ENCODE results near the gene SLC12A7.

Gene SLC12A7

DNA sequence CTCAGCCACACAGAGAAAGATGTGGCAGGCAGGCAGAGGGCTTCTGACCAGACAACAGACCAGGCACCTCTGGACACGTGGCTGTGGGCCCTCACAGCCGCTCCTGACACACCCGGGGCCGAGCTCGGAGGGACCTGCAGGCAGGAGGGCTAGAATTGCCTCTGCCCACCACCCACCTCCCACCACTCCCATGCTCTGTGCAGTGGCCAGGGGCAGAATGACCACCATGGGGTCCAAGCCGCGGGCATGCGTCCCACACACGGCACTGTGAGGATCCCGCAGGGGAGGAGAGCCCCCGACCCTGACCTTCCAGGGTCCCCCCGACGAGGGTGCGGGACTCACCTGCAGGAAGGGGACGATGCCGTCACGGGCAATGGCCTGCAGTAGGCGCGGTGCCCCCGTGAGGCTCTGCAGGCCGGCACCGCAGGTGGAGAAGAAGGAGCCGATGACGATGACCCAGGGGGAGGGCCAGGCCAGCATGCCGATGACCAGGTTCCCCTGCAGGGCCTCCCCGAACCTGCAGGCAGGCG is 34.3 kb downstream of the SLC12A7 start:
- DNase-seq (ENCODE audit: low read depth), result no peak

DNA sequence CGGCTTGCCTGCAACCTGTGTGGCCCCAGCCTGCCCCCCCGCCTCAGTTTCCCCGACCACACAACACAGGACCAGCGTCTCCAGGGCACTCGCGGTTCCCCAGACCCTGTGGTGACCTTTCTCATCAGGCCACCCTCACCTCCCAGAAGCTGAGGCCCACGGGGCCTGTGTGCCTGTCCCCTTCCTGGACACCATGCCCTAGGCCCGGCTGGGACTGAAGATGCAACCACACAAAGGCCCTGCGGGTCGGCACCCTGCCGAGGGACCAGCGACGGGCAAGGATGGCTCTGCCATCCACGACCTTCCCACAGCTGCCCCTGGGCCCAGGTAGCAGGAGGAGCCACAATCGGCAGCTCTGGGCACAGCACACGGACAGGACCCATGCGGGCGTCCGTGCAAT is 34.8 kb downstream of the SLC12A7 start:
- no peak for DNase-seq (ENCODE audit: low read depth)

- DNase-seq (ENCODE audit: low read depth), result no peak
These were observed 35.5 kb downstream of the SLC12A7 start for GRCh38 chr5:1076406-1076805.

- DNase-seq (ENCODE audit: low read depth), result no peak
These were observed 35.9 kb downstream of the SLC12A7 start for GRCh38 chr5:1075931-1076330.

- no peak for DNase-seq (ENCODE audit: low read depth)
These were observed 36.3 kb downstream of the SLC12A7 start for GRCh38 chr5:1075555-1075881.

GRCh38 chr5:1074816-1075554 is 36.9 kb downstream of the SLC12A7 start:
- DNase-seq (ENCODE audit: low read depth), result no peak

DNA sequence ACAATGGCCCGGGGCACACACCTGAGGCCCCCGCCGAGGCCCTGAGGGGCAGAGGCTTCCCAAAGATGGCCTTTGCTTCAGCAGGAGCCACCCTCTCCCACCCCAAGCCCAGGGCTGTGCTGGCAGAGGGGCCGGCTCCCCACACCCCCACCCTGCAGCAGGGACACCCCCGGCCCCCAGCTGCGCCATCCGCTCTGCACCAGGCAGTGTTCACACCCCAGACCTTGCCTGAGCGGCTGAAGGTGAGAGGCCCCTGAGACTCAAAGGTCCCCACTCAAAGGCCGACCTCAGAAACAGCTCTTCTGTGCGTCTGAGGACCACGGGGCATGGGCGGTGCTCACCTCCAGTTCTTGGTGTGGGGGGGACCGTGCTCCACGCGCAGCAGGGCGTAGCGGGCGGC is 37.6 kb downstream of the SLC12A7 start:
- no peak for DNase-seq (ENCODE audit: low read depth)

DNA sequence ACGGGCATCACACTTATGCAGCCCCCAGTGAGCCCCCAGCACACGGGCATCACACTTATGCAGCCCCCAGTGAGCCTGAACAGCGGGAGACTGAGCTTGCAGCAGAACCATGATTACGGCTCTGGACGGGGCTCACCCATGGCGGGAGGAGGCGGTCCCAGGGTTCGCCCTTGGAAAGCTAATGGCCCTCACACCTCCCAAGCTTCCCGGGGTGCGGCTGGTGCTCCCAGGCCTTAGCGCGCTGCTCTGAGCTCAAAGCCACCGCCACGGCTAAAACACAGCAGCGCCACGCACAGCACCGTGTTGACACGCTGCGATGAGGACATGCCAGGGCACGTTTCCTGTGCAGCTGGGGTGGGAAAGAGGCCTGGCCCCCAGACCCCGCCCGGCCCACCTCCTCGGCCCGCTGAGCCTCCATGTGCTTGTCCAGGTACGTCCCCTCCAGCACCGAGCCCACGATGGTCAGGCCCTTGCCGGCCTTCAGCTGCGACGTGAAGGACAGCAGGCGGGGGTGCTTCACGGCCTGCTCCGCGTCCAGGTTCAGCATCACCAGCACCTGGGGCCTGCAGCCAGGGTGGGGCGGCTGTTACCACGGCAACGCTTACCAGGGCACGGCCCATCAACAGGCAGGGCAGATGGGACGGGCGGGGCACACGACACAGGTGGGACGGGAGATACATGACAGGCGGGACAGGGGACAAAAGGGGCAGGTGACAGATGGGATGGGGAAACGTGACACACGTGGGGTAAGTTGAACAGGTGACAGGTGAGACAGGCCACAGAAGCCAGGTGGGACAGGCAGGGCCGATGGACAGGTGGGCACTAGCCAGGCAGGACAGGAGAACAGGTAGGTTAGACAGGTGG is 38.4 kb downstream of the SLC12A7 start:
- DNase-seq (ENCODE audit: low read depth), result no peak

DNA sequence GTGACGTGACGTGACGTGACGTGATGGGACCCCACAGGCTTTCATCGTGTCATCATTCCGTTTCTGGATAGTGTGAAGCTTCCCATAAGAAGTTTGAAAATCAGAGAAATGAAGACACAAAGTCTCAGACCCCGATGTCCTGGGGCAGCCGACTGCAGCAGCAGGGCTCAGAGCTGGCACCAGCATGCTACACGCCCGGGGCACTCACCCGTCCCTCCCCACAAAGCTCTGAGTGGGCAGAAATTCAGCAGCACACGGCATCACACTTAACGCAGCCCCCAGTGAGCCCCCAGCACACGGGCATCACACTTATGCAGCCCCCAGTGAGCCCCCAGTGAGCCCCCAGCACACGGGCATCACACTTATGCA is 42.2 kb downstream of the SLC12A7 start:
- no peak for DNase-seq (ENCODE audit: low read depth)

DNA sequence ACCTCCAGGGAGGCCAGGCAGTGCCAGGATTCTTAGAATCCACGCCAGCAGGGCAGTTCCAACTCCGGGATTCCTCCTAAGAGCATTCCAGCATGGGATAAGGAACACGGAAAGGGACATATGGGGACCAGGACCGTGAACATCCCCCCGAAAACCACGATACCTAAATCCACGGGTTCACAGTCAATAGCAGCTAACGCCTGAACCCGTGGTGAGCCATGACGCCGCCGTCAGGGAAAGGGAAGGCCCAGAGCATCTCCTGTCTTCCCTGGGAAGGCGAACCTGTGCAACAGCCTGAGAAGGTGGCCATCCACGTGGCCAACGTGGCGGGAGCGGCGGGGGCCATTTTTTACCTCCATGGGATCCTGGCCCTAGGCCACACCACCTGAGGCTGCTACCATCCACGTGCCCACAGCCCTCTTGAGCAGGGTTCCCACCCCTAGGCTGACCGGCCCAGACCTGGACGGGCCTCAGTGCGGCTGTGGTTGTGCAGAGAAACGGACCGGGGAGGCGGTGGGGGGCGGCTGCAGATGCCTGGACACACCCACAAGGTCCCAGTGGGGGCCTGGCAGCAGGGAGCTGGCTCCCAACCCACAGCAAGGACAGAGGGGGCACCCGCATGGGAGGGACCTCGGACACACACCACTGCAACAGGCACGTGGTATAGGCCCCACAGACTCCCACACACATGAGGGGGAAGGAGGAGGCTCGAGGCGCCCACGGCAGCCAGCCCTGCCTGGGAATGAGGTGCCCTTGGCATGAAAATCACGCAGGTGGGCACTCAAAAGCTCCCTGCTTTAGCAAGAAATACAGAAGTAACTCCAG is 42.8 kb downstream of the SLC12A7 start:
- no peak for DNase-seq (ENCODE audit: low read depth)

DNA sequence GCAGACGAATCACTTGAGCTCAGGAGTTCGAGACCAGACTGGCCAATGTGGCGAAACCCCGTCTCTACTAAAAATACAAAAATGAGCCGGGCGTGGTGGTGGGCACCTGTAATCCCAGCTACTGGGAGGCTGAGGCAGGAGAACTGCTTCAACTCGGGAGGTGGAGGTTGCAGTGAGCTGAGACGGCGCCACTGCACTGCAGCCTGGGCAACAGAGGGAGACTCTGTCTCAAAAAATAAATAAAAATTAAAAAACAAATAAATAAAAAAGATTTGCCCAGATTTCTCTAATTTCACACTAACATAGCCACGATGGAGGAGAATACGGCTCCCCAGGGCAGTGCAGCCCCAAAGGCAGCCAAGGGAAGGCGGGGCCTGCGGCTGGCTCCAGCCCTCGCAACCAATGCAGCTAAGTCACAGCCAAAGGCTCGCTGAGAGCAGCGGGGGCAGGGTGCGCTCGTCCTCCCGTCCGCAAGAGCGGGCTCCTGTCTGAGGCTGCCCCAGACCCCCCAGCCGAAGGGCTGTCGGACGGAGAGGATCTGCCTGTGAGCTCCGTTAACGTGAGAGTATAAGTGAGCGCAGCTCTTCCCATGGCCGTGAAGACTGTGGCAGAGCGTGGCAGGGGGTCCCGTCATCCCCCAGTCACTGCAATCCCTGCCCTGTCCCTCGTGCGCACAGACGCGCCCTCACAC is 43.5 kb downstream of the SLC12A7 start:
- no peak for DNase-seq (ENCODE audit: low read depth)

- no peak for DNase-seq (ENCODE audit: low read depth)
These were observed 44.4 kb downstream of the SLC12A7 start for GRCh38 chr5:1067141-1068121.

DNA sequence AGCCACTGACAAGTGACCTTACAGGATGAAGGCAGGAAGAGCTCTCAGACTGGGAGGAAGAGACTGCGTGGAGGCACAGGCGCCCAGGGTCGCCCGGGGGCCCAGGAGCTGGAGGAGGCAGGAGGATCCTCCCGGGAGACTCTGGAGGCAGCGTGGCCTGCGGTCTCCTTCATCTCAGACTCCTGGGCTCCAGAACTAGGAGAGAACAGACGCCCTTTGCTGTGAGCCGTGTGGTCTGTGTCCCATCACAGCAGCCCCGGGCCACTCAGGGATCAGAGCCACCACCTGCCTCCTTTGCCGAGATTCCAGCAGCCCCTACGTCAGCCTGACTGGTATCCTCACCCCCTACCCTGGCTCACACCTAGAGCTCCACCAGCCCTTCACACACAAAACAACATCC is 45.2 kb downstream of the SLC12A7 start:
- no peak for DNase-seq (ENCODE audit: low read depth)

DNA sequence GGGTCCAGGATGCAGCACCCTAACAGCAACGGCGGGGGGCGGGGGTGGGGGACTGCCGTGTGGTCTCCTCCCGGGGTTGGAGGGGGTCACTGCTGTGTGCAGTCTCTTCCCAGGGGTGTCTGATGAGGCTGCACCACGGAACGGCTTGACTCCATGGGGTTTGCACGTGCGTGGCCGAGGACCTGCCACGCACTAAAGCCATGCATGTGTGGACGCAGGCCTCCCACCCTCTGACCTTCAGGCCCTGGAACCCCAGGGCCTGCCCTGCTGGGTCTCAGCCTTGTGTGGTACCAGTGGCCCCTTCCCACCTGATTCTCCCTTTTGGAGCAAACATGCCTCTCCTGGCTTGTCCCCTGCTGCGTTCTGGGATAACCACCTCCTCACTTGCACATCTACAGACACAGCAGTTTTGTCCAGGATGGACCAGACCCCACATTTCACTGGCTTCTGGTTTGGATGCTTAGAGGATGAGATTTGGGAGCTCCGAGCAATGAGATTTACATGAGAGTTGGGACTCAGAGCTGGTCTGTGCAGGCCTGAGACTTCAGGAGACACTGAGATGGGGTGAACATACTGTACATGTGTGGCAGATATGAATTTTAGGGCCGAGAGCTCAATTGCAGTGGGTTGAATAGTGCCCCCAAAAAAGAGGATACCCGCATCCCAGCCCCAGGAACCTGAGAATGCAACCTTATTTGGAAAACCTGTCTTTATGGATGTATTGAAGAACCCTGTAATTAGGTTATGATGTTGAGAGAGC is 45.8 kb downstream of the SLC12A7 start:
- no peak for DNase-seq (ENCODE audit: low read depth)

- DNase-seq (ENCODE audit: low read depth), result no peak
These were observed 46.6 kb downstream of the SLC12A7 start for GRCh38 chr5:1065143-1065750.

GRCh38 chr5:1064383-1065142 is 47.3 kb downstream of the SLC12A7 start:
- DNase-seq (ENCODE audit: low read depth), result no peak

- no peak for DNase-seq (ENCODE audit: low read depth)
These were observed 48.0 kb downstream of the SLC12A7 start for GRCh38 chr5:1063661-1064382.
